HG02870 (cell line): ENCODE data around the gene SLC1A5.
"Not testable (repeated sequence)": the region's sequence is repeated elsewhere in the genome, so short reads cannot be mapped to it uniquely, and the experiment has no call there.

ENCODE experiments used
- ATAC-seq: cut with Tn5 transposase; IDR thresholded peaks from one replicate; pipeline ENCODE4 v1.9.1; 2021; ENCODE audit warnings: mild to moderate bottlenecking, moderate library complexity; ENCODE audit not compliant: unreplicated experiment

The SLC1A5 gene

GRCh38 chr19:46802152-46802551 is 13.8 kb upstream of the SLC1A5 start:
- no peak for ATAC-seq

GRCh38 chr19:46798713-46799112 is 10.3 kb upstream of the SLC1A5 start:
- no peak for ATAC-seq

GRCh38 chr19:46797881-46798280 is 9.5 kb upstream of the SLC1A5 start:
- ATAC-seq, result no peak

GRCh38 chr19:46791944-46792343 is 3.5 kb upstream of the SLC1A5 start:
- ATAC-seq, result no peak

- ATAC-seq, result no peak
These were observed 977 bp upstream of the SLC1A5 start for GRCh38 chr19:46789371-46789770.

GRCh38 chr19:46788968-46789338 is 559 bp upstream of the SLC1A5 start:
- no peak for ATAC-seq

- no peak for ATAC-seq
These were observed 798 bp downstream of the SLC1A5 start for GRCh38 chr19:46787331-46788261.

- ATAC-seq, result no peak
These were observed 1.4 kb downstream of the SLC1A5 start for GRCh38 chr19:46787040-46787330.

- no peak for ATAC-seq
These were observed 2.0 kb downstream of the SLC1A5 start for GRCh38 chr19:46786236-46787039.

- ATAC-seq, result no peak
These were observed 2.5 kb downstream of the SLC1A5 start for GRCh38 chr19:46785980-46786235.

- no peak for ATAC-seq
These were observed 3.1 kb downstream of the SLC1A5 start for GRCh38 chr19:46785054-46785979.

- peak; percentile 28 for ATAC-seq
These were observed 3.9 kb downstream of the SLC1A5 start for GRCh38 chr19:46784262-46785053.

GRCh38 chr19:46783670-46784069 is 4.7 kb downstream of the SLC1A5 start:
- ATAC-seq, result no peak

GRCh38 chr19:46782355-46783019 is 5.9 kb downstream of the SLC1A5 start:
- ATAC-seq, result no peak

- ATAC-seq, result not testable (repeated sequence)
These were observed 10.3 kb downstream of the SLC1A5 start for GRCh38 chr19:46777956-46778645.

GRCh38 chr19:46776927-46777911 is 11.2 kb downstream of the SLC1A5 start:
- no peak for ATAC-seq

GRCh38 chr19:46775642-46776258 is 12.6 kb downstream of the SLC1A5 start:
- ATAC-seq, result no peak

GRCh38 chr19:46773018-46773399 is 15.4 kb downstream of the SLC1A5 start:
- no peak for ATAC-seq
